ENCODE data around the gene FCN1.

Gene FCN1

GRCh38 chr9:134889386-134890154 lies 28.1 kb downstream of the FCN1 start:
- DNase-seq, result peak; percentile 7

- DNase-seq, result no peak
These were observed 29.0 kb downstream of the FCN1 start for GRCh38 chr9:134888603-134889190.

DNA sequence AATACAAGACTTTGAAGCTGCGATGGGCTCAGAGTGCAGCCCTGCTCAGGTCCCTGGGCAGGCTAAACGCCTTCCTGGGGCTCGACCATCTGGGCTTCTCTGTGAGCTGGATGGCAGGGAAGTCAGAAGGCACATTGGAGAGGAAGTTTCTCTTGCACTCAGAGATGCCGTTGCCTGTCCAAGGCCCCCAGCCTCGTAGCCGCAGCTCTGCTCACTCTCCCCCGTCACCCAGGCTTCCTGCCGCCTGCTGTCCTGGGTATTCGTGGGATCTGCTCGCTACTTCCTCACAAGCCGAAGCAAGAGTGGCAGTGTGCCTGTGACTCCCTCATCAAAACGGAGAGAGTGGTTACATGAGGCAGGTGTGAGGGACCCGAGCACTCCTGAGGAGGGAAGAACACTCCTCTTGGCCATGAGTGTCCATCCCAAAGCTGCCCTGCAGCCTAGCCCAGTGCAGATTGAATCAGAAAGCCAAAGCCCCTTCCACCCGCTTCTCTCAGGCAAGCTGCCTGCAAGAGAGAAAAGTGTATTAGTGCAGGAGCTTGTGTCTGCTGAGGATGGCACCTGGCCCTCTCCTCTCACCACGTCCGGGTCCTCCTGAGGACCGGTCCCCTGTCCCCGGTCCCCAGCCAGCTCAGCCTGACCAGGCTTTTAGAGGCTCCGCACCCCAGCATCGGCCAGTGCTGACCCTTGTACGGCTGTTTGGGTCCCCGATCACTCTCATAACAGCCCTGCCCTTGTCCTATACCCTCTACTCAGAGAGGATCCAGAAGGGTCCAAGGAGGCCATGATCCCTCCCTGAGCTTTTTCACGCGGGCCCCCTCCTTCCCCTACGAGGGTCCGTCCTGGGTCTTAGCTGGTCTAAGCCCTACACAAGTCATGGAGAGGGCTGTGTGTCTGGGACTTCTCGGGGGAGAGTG lies 29.8 kb downstream of the FCN1 start:
- DNase-seq, result no peak

DNA sequence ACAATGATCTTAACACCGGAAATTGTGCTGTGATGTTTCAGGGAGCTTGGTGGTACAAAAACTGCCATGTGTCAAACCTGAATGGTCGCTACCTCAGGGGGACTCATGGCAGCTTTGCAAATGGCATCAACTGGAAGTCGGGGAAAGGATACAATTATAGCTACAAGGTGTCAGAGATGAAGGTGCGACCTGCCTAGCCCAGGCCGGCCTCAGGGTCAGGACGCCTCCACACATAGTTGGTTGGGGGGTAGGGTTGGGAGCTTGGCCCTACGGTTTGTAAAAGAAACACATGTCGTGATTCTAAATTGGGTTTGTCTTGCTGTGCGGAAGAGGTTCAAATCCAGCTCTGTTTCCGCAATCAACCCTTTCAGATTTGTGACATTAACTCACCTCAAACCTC lies 30.5 kb downstream of the FCN1 start:
- no peak for DNase-seq

GRCh38 chr9:134886413-134886913 lies 31.2 kb downstream of the FCN1 start:
- no peak for DNase-seq

GRCh38 chr9:134885679-134886412 lies 31.9 kb downstream of the FCN1 start:
- DNase-seq, result no peak

DNA sequence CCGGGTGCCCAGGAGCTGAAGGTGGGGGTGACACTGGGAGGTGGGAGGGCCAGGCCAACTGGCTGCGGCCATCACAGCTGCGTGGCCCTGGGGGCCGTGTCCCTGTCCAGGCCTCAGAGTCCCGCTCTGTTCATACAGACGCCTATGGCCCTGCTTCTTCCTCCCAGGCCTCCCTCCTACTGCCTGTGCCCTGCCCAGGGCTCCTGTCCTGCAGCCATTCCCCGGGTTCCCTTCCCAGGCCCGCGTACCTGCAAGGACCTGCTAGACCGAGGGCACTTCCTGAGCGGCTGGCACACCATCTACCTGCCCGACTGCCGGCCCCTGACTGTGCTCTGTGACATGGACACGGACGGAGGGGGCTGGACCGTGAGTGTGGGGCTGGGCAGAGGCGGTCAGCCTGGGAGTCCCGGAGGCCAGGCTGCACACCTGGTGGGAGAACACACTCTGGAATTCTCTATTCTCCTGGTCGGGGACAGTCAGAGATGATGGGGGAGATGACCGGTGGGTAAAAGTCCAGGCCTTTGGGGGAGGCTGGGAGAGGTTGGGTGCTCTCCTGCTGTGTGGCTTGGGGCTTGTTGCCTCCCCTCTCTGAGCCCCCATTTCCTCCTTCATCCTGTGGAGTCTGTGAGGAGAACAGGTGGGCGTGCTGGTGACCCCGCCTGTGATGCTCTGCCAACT lies 32.6 kb downstream of the FCN1 start:
- DNase-seq, result no peak

DNA sequence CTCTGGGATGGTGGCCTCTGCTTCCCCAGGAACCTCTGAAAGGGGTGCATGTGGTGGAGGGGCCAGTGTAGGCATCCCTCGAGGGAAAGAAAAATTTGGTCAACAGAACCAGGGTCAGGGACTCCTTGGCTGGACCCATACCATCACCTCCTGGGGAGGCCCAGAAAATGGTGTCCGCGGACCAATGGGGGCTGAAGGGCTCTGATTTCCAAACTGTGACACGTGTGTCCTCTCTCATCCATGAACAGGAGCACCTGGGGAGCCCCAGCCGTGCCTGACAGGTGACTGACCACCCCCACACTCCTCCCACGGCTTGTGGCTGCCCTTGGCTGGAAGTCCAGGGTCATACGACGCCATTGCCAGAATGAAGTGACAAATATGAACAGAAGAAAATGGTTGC lies 33.2 kb downstream of the FCN1 start:
- no peak for DNase-seq

DNA sequence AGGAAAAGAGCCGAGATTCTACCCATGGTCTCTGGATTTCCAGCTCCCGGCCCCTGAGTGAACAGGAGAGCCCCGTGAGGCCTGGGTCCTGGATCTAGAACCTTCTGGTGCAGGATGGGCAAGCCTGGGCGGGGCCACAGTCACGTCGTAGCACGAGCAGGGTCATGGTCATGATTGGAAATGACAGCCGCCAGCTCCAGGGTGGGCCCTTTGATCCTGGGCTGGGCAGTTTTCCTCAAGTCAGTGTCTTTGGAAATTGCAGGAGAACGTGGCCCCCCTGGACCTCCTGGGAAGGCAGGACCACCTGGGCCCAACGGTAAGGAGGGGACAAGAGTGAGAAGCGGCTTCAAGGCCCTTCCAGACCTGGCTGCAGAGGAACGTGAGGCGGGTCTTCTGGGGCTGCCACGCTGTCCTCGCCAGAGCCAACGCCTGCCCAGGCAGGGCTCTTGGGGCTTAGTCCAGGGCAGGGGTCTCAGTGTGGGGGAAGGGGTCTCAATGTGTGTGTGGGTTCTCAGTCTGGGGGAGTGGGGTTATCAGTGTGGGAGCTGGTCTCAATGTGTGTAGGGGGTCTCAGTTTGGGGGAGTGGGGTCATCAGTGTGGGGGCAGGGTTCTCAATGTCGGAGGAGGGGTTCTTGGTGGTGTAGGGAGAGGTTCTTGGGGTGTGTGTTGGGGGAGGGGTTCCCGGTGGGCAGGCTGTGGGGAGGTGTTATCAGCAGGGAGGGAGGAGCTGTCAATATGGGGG lies 34.5 kb downstream of the FCN1 start:
- DNase-seq, result no peak

- no peak for DNase-seq
These were observed 35.4 kb downstream of the FCN1 start for GRCh38 chr9:134882204-134882785.

DNA sequence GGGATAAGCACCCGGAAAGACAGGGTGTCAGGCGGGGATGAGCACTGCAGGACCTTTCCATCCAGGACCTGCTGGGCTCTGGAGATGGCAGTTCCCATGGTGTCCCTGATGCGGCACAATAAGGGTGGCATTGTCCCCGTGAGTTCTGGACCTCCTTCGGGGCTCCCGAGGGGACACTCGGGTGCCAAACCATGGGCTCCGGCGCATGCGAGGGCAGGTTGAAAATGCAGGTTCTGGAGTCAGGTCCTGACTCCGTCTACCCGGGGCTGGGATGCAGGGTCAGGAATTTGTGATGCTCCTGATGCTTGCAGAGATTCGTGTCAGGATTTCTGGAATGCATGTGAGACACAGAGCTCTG lies 36.4 kb downstream of the FCN1 start:
- no peak for DNase-seq

DNA sequence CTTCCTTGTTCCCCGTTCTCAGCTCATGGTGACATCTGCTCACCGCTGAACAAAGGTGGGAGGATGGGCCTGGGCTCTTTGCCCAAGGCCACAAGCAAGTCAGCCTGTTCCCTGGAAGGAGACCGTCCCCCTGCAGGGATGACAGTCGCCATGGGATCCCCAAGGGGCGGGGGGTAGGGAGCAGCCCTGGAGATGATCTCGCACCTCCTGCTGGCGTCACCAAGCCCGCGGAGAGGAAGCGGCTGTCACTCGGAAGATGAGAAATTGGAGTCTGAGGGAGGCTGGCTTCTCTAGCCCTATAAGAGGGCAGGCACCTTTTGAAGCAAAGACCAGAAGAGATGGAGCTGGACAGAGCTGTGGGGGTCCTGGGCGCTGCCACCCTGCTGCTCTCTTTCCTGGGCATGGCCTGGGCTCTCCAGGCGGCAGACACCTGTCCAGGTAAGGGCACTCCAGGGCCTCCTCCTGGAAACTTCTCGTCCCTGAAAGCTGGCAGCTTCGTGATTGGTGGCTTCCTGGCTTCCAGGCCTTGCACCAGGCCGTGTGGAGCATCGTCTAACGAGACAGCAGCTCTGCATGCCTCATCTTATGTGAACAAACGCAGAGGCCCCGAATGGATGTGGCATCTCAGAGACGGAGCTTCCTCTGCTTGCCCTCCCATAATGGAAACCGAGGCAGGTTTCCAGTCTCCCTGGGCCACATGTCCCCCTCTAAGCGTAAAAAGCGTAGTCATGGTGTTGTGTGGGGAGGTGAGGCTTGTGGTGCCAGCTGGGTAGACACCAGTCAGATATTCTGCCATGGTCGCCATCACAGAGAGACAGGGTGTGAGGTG lies 37.0 kb downstream of the FCN1 start, which contains the start of gene FCN2:
Gene FCN2 (plus strand): TSS at position 327 of the 829 bp plus-strand sequence. CDS start 12 bp downstream, at position 339.
- no peak for DNase-seq

DNA sequence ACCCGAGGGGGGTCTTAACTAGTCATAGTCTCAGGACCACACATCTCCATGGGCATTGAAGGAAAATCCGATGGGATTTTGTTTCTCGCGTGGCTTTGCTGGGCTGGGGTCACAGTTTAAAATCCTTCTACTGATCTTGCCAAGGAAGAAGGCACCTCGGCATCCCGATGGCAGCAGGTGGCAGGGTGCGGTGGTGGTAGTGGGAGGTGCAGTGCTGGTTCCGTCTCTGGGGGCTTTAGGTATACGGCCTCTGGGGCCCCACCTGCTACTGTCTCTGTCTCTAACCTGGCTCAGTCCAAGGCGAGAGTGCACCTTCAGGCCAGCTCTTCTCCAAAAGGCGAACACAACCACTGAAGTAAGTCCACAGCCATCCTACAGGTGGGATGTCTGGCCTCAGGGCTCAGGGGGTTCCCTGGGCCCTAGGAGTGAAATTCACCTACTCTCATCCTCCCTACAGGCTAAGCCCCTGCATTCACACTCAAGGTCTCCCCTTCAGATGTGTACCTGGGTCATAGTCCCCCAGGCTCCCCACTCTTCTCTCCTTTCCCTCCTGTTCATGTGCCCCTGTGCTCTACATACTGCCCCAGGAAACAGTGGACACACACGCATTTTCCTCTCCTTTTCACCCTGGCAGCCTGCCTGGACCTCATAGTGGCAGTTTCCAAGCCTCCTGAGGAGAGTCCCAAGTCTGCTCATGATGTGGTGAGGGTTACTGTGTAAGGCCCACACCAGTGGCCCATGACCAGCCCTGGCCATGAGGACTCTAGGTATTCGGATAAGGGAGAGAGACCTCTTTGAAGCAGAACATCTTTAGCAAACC lies 37.8 kb downstream of the FCN1 start:
- no peak for DNase-seq

DNA sequence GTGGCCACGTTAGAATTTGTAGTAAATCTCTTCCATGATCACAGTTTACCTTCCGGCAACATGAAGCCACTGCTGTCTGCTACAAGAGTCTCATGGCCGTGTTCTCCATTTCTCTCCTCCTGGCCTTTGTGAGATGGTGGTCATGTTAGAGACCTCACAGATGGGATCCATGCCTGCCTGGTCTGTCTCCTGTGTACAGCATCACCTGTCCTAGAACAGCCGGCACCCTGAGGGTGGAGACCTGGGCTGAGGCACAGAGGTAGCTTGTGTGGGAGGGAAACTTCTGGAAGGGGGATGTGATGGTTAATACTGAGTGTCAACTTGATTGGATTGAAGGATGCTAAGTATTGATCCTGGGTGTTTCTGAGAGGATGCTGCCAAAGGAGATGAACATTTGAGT lies 40.2 kb downstream of the FCN1 start:
- no peak for DNase-seq

DNA sequence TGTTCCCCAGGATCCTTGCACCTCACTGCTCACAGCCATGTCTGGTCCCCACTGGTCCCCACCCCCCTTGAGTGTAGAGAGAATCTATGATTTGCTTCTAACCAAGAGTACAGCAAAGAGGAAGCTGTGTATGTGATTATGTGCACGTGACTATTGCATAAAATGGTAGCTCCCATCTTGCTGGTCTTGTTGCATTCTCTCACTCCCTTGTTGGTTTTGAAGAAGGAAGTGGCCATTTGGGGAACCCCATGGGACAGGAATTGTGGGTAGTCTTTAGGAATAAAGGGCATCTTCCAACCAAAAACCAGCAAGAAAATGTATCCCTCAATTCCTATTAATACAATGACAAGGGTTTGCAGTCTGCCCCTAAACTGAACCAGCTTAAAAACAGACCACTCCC lies 42.3 kb downstream of the FCN1 start:
- no peak for DNase-seq

DNA sequence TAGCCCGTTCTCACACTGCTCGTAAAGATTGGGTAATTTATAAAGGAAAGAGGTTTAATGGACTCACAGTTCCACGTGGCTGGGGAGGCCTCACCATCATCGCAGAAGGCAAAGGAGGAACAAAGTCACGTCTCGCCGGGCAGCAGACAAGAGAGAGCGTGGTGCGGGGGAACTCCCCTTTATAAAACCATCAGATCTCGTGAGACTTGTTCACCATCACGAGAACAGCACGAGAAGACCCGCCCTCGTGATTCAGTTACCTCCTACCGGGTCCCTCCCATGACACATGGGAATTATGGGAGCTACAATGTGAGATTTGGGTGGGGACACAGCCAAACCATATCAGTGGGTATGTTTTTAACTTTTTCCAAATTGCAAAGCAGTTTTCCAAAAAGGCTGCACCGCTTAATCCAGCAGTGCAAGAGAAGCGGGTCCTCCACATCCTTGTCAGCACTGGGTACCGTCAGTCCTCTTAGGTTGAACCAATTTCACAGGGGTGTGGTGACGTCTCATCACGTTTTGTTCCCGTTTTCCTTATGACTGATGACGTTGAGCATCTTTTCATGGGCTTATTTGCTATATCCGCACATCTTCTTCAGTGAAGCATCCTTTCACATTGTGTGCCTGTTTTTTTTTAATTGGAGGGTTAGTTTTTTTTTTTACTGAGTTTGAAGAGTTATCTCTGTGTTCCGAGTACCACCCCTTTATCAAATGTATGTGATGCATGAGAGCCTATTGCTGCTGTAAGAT lies 45.1 kb downstream of the FCN1 start:
- no peak for DNase-seq

DNA sequence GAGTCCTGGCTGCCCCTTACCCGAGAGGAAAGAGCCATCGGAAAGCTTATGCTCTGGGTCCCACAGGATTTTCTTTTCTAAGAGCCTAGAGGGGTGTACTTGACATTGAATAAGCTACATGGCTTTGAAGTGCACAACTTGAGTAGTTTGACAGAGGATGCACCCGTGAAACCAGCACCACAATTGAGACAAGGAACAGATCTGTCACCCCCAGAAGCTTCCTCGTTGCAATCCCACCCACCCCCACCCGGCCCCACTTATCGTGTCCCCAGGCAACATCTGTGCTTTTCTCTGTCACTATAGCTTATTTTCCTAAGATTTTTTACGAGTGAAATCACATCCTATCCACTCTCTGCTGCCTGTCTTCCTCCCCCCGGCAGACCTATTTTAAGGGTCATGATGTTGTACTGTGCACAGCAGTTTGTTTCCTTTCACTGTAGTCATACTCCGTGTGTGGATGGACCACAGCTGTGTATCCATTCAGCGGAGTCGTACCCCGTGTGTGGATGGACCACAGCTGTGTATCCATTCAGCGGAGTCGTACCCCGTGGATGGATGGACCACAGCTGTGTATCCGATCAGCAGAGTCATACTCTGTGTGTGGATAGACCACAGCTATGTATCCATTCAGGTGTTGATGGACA lies 45.9 kb downstream of the FCN1 start:
- no peak for DNase-seq
